HepG2 (cell line): Measurements from ENCODE around the gene ZFPM1. TPM values are rescaled to one million over a fixed set of nuclear protein-coding genes. Genes with fewer than 3 reads are reported as not detected.

ENCODE experiments used
- HDAC2 ChIP-seq: sonication (generic); formaldehyde crosslinking; IDR thresholded peaks from 2 replicates; pipeline ENCODE4 v1.4.0; 2020; ENCODE audit warnings: missing genetic modification reagents
- JUND ChIP-seq: sonication (generic); formaldehyde crosslinking; IDR thresholded peaks from 2 replicates; pipeline ENCODE4 v1.8.0; 2022; ENCODE audit warnings: mild to moderate bottlenecking, missing genetic modification reagents
- NFYB ChIP-seq: sonication (generic); formaldehyde crosslinking; IDR thresholded peaks from 2 replicates; pipeline ENCODE4 v1.4.0; 2020; ENCODE audit warnings: missing genetic modification reagents
- RBAK ChIP-seq: sonication (generic); formaldehyde crosslinking; IDR thresholded peaks from 2 replicates; pipeline ENCODE4 v1.5.1; 2020; ENCODE audit warnings: mild to moderate bottlenecking, missing genetic modification reagents
- SOX13 ChIP-seq, 3 experiments: fragments of 450-650 bp in 1 of 3; sonication (generic) in 1 of 3; formaldehyde crosslinking in 1 of 3; IDR thresholded peaks in 2 of 3; conservative IDR thresholded peaks in 1 of 3; 2 replicates each; pipeline versions ENCODE4 v1.5.0 to v1.6.1; 2016 to 2020; ENCODE audit warnings: antibody characterized with exemption in 1 of 3, mild to moderate bottlenecking in 1 of 3, missing compliant biosample characterization in 1 of 3, missing genetic modification reagents in 1 of 3, moderate library complexity in 1 of 3
- ZBTB20 ChIP-seq: sonication (generic); formaldehyde crosslinking; IDR thresholded peaks from 2 replicates; pipeline ENCODE4 v1.8.1; 2023; ENCODE audit warnings: missing genetic modification reagents, low read depth, mild to moderate bottlenecking, borderline replicate concordance
- ZBTB8A ChIP-seq: sonication (generic); formaldehyde crosslinking; IDR thresholded peaks from 2 replicates; pipeline ENCODE4 v1.4.0; 2020; ENCODE audit warnings: mild to moderate bottlenecking, low read depth, missing genetic modification reagents, borderline replicate concordance
- ZFX ChIP-seq: sonication (generic); formaldehyde crosslinking; IDR thresholded peaks from 2 replicates; pipeline ENCODE4 v1.4.0; 2020; ENCODE audit warnings: mild to moderate bottlenecking, low read depth, missing genetic modification reagents, moderate library complexity
- ZNF496 ChIP-seq: sonication (generic); formaldehyde crosslinking; IDR thresholded peaks from 2 replicates; pipeline ENCODE4 v1.8.1; 2023; ENCODE audit warnings: mild to moderate bottlenecking, moderate library complexity, missing genetic modification reagents; ENCODE audit not compliant: insufficient replicate concordance
- ZNF589 ChIP-seq: sonication (generic); formaldehyde crosslinking; conservative IDR thresholded peaks from 2 replicates; pipeline ENCODE4 v1.8.0; 2022; ENCODE audit warnings: mild to moderate bottlenecking, moderate library complexity, missing genetic modification reagents
- ZNF772 ChIP-seq: sonication (generic); formaldehyde crosslinking; IDR thresholded peaks from 2 replicates; pipeline ENCODE4 v1.5.0; 2020; ENCODE audit warnings: mild to moderate bottlenecking, missing genetic modification reagents
- polyA plus RNA-seq, 8 experiments: library from polyadenylated mRNA; depleted of rRNA in 3 of 8; stranded (reverse) in 7 of 8; unstranded in 1 of 8; fragments of >200 nt; fragmentation: Illumina TruSeq in 4 of 8; extraction: Trizol in 4 of 8; gene quantifications; 2 replicates each; pipeline versions ENCODE4 v1.2.1 to v1.2.3, GENCODE V29; 2011 to 2016; ENCODE audit warnings: low read depth in 4 of 8, missing spikeins in 1 of 8, mixed read lengths in 1 of 8; ENCODE audit not compliant: insufficient read depth in 1 of 8
- total RNA-seq, 5 experiments: library from RNA; depleted of rRNA; stranded (reverse); fragments of >200 nt; fragmentation: Illumina TruSeq; extraction: Trizol; gene quantifications; 2 replicates each; pipeline ENCODE4 v1.2.3, GENCODE V29; 2016; ENCODE audit warnings: low read depth in 1 of 5
- TF ChIP-seq, protein P1 (sequence below): sonication (generic); formaldehyde crosslinking; conservative IDR thresholded peaks from 2 replicates; pipeline ENCODE4 v1.4.0; 2020; ENCODE audit warnings: mild to moderate bottlenecking, missing genetic modification reagents, moderate library complexity
- TF ChIP-seq, protein P2 (sequence below): sonication (generic); formaldehyde crosslinking; IDR thresholded peaks from 2 replicates; pipeline ENCODE4 v1.4.0; 2020; ENCODE audit warnings: mild to moderate bottlenecking, missing genetic modification reagents
- TF ChIP-seq, protein P3 (sequence below): sonication (generic); formaldehyde crosslinking; IDR thresholded peaks from 2 replicates; pipeline ENCODE4 v1.5.1; 2020; ENCODE audit warnings: mild to moderate bottlenecking, moderate library complexity, missing genetic modification reagents

Gene ZFPM1
- total and polyA plus RNA-seq, 2 of the 13 experiments (the other 11 are each of a cell fraction or from before 2014, with no cell fraction given), result 1.3 to 3.8 TPM

DNA sequence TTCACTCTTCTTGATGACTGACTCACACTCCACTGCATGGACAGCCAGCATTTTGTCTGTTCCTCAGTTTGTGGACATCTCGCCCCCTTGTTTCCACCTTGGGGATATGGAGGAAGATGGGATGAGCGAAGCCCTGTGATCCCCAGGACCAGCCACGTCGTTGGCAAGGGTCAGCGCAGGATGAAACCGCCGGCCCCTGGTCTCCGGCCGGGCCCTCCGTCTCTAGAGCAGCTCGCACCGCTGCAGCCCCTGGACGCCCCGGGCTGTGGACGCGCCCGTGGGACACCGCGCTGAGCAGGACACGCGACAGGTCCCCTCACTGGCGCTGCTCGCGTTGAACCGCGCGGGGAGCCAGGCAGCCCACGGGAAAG is 116.5 kb downstream of the ZFPM1 start (continued):
- TF ChIP-seq SOX13 (IDR thresholded peaks at IDR 0.05) (no peak), SOX13 (CRISPR knock-in tag; conservative IDR thresholded peaks at IDR 0.05 in 1 of 2, IDR thresholded peaks at IDR 0.05 in 1 of 2) (0 out of 4 replicates have a peak, but pooled peaks of 1 of the 2 experiments have one; percentile 2), RBAK (CRISPR knock-in tag) (no peak), ZFX (CRISPR knock-in tag) (no peak), NFYB (CRISPR knock-in tag) (no peak), ZNF772 (CRISPR knock-in tag) (peak; percentile 51; the same call in 1 of the 2 replicates), ZNF496 (CRISPR knock-in tag) (no peak), ZNF589 (peak; percentile 85), HDAC2 (CRISPR knock-in tag) (0 out of 2 replicates have a peak, but pooled peaks have one; percentile 16), JUND (0 out of 2 replicates have a peak, but pooled peaks have one; percentile 15), ZBTB8A (CRISPR knock-in tag) (no peak; the same call in 1 of the 2 replicates), ZBTB20 (no peak)
- TF ChIP-seq, protein P1, sequence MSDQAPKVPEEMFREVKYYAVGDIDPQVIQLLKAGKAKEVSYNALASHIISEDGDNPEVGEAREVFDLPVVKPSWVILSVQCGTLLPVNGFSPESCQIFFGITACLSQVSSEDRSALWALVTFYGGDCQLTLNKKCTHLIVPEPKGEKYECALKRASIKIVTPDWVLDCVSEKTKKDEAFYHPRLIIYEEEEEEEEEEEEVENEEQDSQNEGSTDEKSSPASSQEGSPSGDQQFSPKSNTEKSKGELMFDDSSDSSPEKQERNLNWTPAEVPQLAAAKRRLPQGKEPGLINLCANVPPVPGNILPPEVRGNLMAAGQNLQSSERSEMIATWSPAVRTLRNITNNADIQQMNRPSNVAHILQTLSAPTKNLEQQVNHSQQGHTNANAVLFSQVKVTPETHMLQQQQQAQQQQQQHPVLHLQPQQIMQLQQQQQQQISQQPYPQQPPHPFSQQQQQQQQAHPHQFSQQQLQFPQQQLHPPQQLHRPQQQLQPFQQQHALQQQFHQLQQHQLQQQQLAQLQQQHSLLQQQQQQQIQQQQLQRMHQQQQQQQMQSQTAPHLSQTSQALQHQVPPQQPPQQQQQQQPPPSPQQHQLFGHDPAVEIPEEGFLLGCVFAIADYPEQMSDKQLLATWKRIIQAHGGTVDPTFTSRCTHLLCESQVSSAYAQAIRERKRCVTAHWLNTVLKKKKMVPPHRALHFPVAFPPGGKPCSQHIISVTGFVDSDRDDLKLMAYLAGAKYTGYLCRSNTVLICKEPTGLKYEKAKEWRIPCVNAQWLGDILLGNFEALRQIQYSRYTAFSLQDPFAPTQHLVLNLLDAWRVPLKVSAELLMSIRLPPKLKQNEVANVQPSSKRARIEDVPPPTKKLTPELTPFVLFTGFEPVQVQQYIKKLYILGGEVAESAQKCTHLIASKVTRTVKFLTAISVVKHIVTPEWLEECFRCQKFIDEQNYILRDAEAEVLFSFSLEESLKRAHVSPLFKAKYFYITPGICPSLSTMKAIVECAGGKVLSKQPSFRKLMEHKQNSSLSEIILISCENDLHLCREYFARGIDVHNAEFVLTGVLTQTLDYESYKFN, result 0 out of 2 replicates have a peak, but pooled peaks have one; percentile 8
- TF ChIP-seq, protein P2, sequence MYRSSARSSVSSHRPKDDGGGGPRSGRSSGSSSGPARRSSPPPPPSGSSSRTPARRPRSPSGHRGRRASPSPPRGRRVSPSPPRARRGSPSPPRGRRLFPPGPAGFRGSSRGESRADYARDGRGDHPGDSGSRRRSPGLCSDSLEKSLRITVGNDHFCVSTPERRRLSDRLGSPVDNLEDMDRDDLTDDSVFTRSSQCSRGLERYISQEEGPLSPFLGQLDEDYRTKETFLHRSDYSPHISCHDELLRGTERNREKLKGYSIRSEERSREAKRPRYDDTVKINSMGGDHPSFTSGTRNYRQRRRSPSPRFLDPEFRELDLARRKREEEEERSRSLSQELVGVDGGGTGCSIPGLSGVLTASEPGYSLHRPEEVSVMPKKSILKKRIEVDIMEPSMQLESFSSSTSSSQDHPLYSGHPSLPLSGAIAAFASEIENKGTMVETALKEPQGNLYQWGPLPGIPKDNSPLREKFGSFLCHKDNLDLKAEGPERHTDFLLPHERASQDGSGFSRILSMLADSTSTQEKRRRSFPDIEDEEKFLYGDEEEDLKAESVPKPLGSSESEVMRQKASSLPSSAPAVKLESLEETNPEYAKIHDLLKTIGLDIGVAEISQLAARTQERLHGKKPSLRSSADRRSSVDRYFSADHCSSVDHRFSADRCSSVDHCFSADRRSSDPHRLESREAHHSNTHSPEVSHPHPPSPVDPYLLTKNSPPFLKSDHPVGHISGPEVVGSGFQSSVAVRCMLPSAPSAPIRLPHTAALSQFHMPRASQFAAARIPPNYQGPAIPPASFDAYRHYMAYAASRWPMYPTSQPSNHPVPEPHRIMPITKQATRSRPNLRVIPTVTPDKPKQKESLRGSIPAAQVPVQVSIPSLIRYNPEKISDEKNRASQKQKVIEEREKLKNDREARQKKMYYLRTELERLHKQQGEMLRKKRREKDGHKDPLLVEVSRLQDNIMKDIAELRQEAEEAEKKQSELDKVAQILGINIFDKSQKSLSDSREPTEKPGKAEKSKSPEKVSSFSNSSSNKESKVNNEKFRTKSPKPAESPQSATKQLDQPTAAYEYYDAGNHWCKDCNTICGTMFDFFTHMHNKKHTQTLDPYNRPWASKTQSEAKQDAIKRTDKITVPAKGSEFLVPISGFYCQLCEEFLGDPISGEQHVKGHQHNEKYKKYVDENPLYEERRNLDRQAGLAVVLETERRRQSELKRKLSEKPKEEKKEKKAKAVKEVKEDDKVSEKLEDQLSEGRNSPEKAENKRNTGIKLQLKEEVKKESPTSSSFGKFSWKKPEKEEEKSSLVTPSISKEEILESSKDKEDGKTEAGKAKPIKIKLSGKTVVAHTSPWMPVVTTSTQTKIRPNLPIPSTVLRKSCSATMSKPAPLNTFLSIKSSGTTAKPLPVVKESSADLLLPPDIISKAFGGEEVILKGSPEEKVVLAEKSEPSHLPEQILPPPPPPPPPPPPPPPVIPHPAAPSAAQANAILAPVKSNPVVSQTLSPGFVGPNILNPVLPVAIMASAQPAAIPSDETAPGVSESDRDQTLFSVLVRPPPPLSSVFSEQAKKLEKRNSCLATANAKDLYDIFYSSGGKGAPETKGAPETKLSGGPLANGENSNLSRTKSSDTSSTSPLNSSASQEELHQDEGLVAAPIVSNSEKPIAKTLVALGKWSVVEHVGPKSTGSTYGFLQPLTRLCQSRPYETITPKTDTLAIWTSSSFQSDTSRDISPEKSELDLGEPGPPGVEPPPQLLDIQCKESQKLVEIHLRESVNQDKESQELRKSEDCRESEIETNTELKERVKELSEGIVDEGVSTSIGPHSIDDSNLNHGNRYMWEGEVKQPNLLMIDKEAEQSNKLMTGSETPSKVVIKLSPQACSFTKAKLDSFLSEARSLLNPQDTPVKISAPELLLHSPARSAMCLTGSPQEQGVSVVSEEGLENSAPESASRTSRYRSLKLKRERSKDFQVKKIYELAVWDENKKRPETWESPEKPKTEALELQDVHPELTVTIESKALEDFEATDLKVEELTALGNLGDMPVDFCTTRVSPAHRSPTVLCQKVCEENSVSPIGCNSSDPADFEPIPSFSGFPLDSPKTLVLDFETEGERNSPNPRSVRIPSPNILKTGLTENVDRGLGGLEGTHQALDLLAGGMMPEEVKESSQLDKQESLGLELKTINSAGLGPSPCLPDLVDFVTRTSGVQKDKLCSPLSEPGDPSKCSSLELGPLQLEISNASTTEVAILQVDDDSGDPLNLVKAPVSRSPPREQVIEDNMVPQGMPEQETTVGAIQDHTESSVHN (CRISPR knock-in tag), result peak; percentile 54; the same call in 1 of the 2 replicates
- TF ChIP-seq, protein P3, sequence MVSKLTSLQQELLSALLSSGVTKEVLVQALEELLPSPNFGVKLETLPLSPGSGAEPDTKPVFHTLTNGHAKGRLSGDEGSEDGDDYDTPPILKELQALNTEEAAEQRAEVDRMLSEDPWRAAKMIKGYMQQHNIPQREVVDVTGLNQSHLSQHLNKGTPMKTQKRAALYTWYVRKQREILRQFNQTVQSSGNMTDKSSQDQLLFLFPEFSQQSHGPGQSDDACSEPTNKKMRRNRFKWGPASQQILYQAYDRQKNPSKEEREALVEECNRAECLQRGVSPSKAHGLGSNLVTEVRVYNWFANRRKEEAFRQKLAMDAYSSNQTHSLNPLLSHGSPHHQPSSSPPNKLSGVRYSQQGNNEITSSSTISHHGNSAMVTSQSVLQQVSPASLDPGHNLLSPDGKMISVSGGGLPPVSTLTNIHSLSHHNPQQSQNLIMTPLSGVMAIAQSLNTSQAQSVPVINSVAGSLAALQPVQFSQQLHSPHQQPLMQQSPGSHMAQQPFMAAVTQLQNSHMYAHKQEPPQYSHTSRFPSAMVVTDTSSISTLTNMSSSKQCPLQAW (CRISPR knock-in tag), result peak; percentile 50; the same call in 1 of the 2 replicates
